Effector memory CD8-positive, alpha-beta T cell (primary cell): Measurements from ENCODE around the gene MSI1.

Experiments used
- ATAC-seq: fragments of 150-1000 bp; cut with Tn5 transposase; replicated peaks from 2 replicates; pipeline ENCODE4 v1.10.0; 2021; ENCODE audit warnings: mild to moderate bottlenecking, moderate library complexity
- DNase-seq, 3 experiments: peaks; one replicate each; pipeline ENCODE4 v3.0.0; 2021
- H3K27ac Mint-ChIP-seq, 2 donors: one replicate each; pipeline ENCODE4 v1.8.0; 2022; ENCODE audit warnings: mild to moderate bottlenecking in 2 of 2, mixed read lengths in 2 of 2, moderate library complexity in 2 of 2
- H3K27me3 Mint-ChIP-seq, 2 donors: one replicate each; pipeline ENCODE4 v1.8.0; 2022; ENCODE audit warnings: mixed read lengths in 2 of 2
- H3K36me3 Mint-ChIP-seq: one replicate; pipeline ENCODE4 v1.8.0; 2022; ENCODE audit warnings: mild to moderate bottlenecking, moderate library complexity, mixed read lengths; ENCODE audit not compliant: insufficient read depth
- H3K4me1 Mint-ChIP-seq, 2 donors: one replicate each; pipeline ENCODE4 v1.8.0; 2022; ENCODE audit warnings: low read depth in 2 of 2, mixed read lengths in 2 of 2
- H3K4me3 Mint-ChIP-seq, 2 donors: one replicate each; pipeline ENCODE4 v1.8.0; 2022; ENCODE audit warnings: mild to moderate bottlenecking in 2 of 2, mixed read lengths in 2 of 2, moderate library complexity in 2 of 2
- H3K9me3 Mint-ChIP-seq, 2 donors: one replicate each; pipeline ENCODE4 v1.8.0; 2022; ENCODE audit warnings: mixed read lengths in 2 of 2

The MSI1 gene

GRCh38 chr12:120397824-120398540 is 29.0 kb upstream of the MSI1 start:
- H3K9me3 Mint-ChIP-seq: no peaks in the 10 kb centered on the region
- DNase-seq (no peak), ATAC-seq (no peak)
- H3K27ac Mint-ChIP-seq: no peak overlapping the region
- peaks cover 47 to 84% of the 10 kb centered on the region in 2 donors for H3K27me3 Mint-ChIP-seq
- no peaks in the 10 kb centered on the region for H3K36me3 Mint-ChIP-seq
- H3K4me1 Mint-ChIP-seq: peaks cover 0 to 4% of the 10 kb centered on the region in 2 donors
- H3K4me3 Mint-ChIP-seq: no peak overlapping the region

GRCh38 chr12:120394483-120395367 is 25.8 kb upstream of the MSI1 start:
- DNase-seq (no peak), ATAC-seq (no peak)
- no peak overlapping the region for H3K27ac Mint-ChIP-seq
- peaks cover 0 to 4% of the 10 kb centered on the region in 2 donors for H3K4me1 Mint-ChIP-seq
- H3K4me3 Mint-ChIP-seq: no peak overlapping the region
- no peaks in the 10 kb centered on the region for H3K36me3 Mint-ChIP-seq
- no peaks in the 10 kb centered on the region for H3K9me3 Mint-ChIP-seq
- peaks cover 48 to 75% of the 10 kb centered on the region in 2 donors for H3K27me3 Mint-ChIP-seq

GRCh38 chr12:120390540-120391120 is 21.7 kb upstream of the MSI1 start:
- ATAC-seq: no peak
- Mint-ChIP-seq H3K4me1 (peaks cover 5 to 8% of the 10 kb centered on the region in 2 donors), H3K36me3 (no peaks in the 10 kb centered on the region), H3K9me3 (no peaks in the 10 kb centered on the region), H3K27ac (no peak overlapping the region), H3K4me3 (no peak overlapping the region), H3K27me3 (peaks cover 62 to 80% of the 10 kb centered on the region in 2 donors)
- DNase-seq: no peak

- no peak overlapping the region for H3K4me3 Mint-ChIP-seq
- no peaks in the 10 kb centered on the region for H3K36me3 Mint-ChIP-seq
- H3K27me3 Mint-ChIP-seq: peaks cover 56 to 74% of the 10 kb centered on the region in 2 donors
- H3K27ac Mint-ChIP-seq: no peak overlapping the region
- H3K4me1 Mint-ChIP-seq: peaks cover 4 to 5% of the 10 kb centered on the region in 2 donors
- DNase-seq (no peak), ATAC-seq (no peak)
- H3K9me3 Mint-ChIP-seq: no peaks in the 10 kb centered on the region
Measured at GRCh38 chr12:120388691-120389481, 19.9 kb upstream of the MSI1 start.

GRCh38 chr12:120381752-120382419 is 12.9 kb upstream of the MSI1 start:
- no peak for DNase-seq
- Mint-ChIP-seq H3K4me3 (no peak overlapping the region), H3K36me3 (no peaks in the 10 kb centered on the region), H3K9me3 (no peaks in the 10 kb centered on the region), H3K27me3 (peaks cover 51 to 63% of the 10 kb centered on the region in 2 donors), H3K4me1 (no peaks in the 10 kb centered on the region), H3K27ac (no peak overlapping the region)
- ATAC-seq: no peak

GRCh38 chr12:120378036-120378435 is 9.1 kb upstream of the MSI1 start:
- no peaks in the 10 kb centered on the region for H3K4me1 Mint-ChIP-seq
- ATAC-seq (no peak), DNase-seq (no peak)
- H3K27me3 Mint-ChIP-seq: peaks cover 69 to 80% of the 10 kb centered on the region in 2 donors
- H3K4me3 Mint-ChIP-seq: no peak overlapping the region
- no peaks in the 10 kb centered on the region for H3K36me3 Mint-ChIP-seq
- no peak overlapping the region for H3K27ac Mint-ChIP-seq
- H3K9me3 Mint-ChIP-seq: no peaks in the 10 kb centered on the region

- H3K4me1 Mint-ChIP-seq: no peaks in the 10 kb centered on the region
- ATAC-seq: no peak
- H3K9me3 Mint-ChIP-seq: no peaks in the 10 kb centered on the region
- no peak overlapping the region for H3K4me3 Mint-ChIP-seq
- DNase-seq: no peak
- H3K27ac Mint-ChIP-seq: no peak overlapping the region
- no peaks in the 10 kb centered on the region for H3K36me3 Mint-ChIP-seq
- H3K27me3 Mint-ChIP-seq: peaks cover 74 to 83% of the 10 kb centered on the region in 2 donors
Measured at GRCh38 chr12:120377611-120378010, 8.6 kb upstream of the MSI1 start.

GRCh38 chr12:120376934-120377572 is 8.1 kb upstream of the MSI1 start:
- DNase-seq (no peak), ATAC-seq (no peak)
- Mint-ChIP-seq H3K27me3 (peaks cover 77 to 83% of the 10 kb centered on the region in 2 donors), H3K36me3 (no peaks in the 10 kb centered on the region), H3K4me3 (no peak overlapping the region), H3K9me3 (no peaks in the 10 kb centered on the region), H3K27ac (no peak overlapping the region), H3K4me1 (no peaks in the 10 kb centered on the region)

GRCh38 chr12:120376416-120376815 is 7.5 kb upstream of the MSI1 start:
- no peak overlapping the region for H3K27ac Mint-ChIP-seq

GRCh38 chr12:120376009-120376408 is 7.0 kb upstream of the MSI1 start:
- DNase-seq (no peak), ATAC-seq (no peak)
- Mint-ChIP-seq H3K4me1 (no peaks in the 10 kb centered on the region), H3K27ac (no peak overlapping the region), H3K4me3 (no peak overlapping the region), H3K36me3 (no peaks in the 10 kb centered on the region), H3K27me3 (peaks cover 78 to 83% of the 10 kb centered on the region in 2 donors), H3K9me3 (no peaks in the 10 kb centered on the region)

More at GRCh38 chr12:120376416-120376815, 7.5 kb upstream of the MSI1 start:
- no peaks in the 10 kb centered on the region for H3K4me1 Mint-ChIP-seq
- peaks cover 77 to 83% of the 10 kb centered on the region in 2 donors for H3K27me3 Mint-ChIP-seq
- DNase-seq: no peak
- H3K4me3 Mint-ChIP-seq: no peak overlapping the region
- ATAC-seq: no peak
- no peaks in the 10 kb centered on the region for H3K36me3 Mint-ChIP-seq
- H3K9me3 Mint-ChIP-seq: no peaks in the 10 kb centered on the region

- Mint-ChIP-seq H3K9me3 (no peaks in the 10 kb centered on the region), H3K27me3 (peaks cover 87 to 89% of the 10 kb centered on the region in 2 donors), H3K4me3 (no peak overlapping the region), H3K36me3 (no peaks in the 10 kb centered on the region), H3K4me1 (peaks cover 9 to 12% of the 10 kb centered on the region in 2 donors), H3K27ac (no peak overlapping the region)
- DNase-seq (no peak), ATAC-seq (no peak)
Measured at GRCh38 chr12:120373683-120374082, 4.7 kb upstream of the MSI1 start.
